ENCODE measurements around the gene JMJD6.

The JMJD6 gene

GRCh38 chr17:76672892-76673291, 53.5 kb downstream of the JMJD6 start:
- DNase-seq (ENCODE audit: low read depth): no peak
- no peak for TF ChIP-seq CTCF (IDR thresholded peaks at IDR 0.05; ENCODE audit: control insufficient read depth, extremely low read depth, insufficient read depth)
- peak overlapping the region; percentile 64 for H3K4me3 ChIP-seq (ENCODE audit: low read depth, low read length)

GRCh38 chr17:76672270-76672851, 54.0 kb downstream of the JMJD6 start:
- peak; percentile 27 for DNase-seq (ENCODE audit: low read depth)
- peak overlapping the region; percentile 64 for H3K4me3 ChIP-seq (ENCODE audit: low read depth, low read length)
- no peak for TF ChIP-seq CTCF (IDR thresholded peaks at IDR 0.05; ENCODE audit: control insufficient read depth, extremely low read depth, insufficient read depth)

- DNase-seq (ENCODE audit: low read depth): no peak
- peak; percentile 5; the same call in 1 of the 2 replicates for TF ChIP-seq CTCF (IDR thresholded peaks at IDR 0.05; ENCODE audit: control insufficient read depth, extremely low read depth, insufficient read depth)
- peak overlapping the region; percentile 64 for H3K4me3 ChIP-seq (ENCODE audit: low read depth, low read length)
These were observed 54.5 kb downstream of the JMJD6 start for GRCh38 chr17:76671912-76672262.

GRCh38 chr17:76671123-76671911, 55.1 kb downstream of the JMJD6 start:
- peak; percentile 100 for DNase-seq (ENCODE audit: low read depth)
- peak overlapping the region; percentile 64 for H3K4me3 ChIP-seq (ENCODE audit: low read depth, low read length)
- no peak for TF ChIP-seq CTCF (IDR thresholded peaks at IDR 0.05; ENCODE audit: control insufficient read depth, extremely low read depth, insufficient read depth)

DNA sequence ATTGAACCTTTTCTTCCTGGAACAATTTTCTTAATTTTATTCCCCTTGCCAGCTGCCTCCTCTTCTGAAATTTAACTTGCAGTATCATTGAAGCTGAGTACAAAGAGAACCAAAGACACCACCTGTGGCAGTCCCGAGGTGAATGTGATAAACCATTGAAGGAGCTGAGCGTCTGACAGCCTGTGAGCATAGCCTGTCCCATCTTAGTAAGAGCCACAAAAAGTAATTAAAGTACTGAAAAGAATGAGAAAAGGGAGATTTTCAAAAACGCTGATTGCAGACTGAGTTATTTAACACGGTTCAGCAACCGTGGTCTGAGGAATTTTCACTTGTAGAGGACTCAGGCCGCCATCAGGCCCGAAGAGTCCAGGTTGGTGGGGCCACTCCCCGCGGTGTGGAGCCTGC, 55.7 kb downstream of the JMJD6 start:
- DNase-seq (ENCODE audit: low read depth): no peak
- H3K4me3 ChIP-seq (ENCODE audit: low read depth, low read length): no peak overlapping the region
- no peak for TF ChIP-seq CTCF (IDR thresholded peaks at IDR 0.05; ENCODE audit: control insufficient read depth, extremely low read depth, insufficient read depth)

- DNase-seq (ENCODE audit: low read depth): no peak
- TF ChIP-seq CTCF (IDR thresholded peaks at IDR 0.05; ENCODE audit: control insufficient read depth, extremely low read depth, insufficient read depth): no peak
- H3K4me3 ChIP-seq (ENCODE audit: low read depth, low read length): no peak overlapping the region
These were observed 56.2 kb downstream of the JMJD6 start for GRCh38 chr17:76670020-76670717.

Measured in LNCaP clone FGC (cell line).